SK-N-SH treated with all-trans-retinoic acid at 6 μM for 48 hours (cell line): ENCODE measurements around the gene AIP.
"Not testable (repeated sequence)": the region's sequence is repeated elsewhere in the genome, so short reads cannot be mapped to it uniquely, and the experiment has no call there.

ENCODE experiments used
- ATAC-seq: fragments of 200-7000 bp; cut with Tn5 transposase; 3 replicates; pipeline ENCODE4 v1.9.1; 2020; ENCODE audit warnings: mild to moderate bottlenecking, moderate library complexity
- ARNTL ChIP-seq: fragments of 450-650 bp; formaldehyde crosslinking; IDR thresholded peaks from 2 replicates; pipeline ENCODE4 v1.5.0; 2020; ENCODE audit warnings: low read depth, mild to moderate bottlenecking, moderate library complexity, borderline replicate concordance
- BACH2 ChIP-seq: fragments of 250-450 bp; sonication (Bioruptor Pico); IDR thresholded peaks from 2 replicates; pipeline ENCODE4 v1.9.0; 2021; ENCODE audit warnings: mild to moderate bottlenecking, borderline replicate concordance
- CREB5 ChIP-seq: fragments of 250-450 bp; sonication (Bioruptor Pico); IDR thresholded peaks from 2 replicates; pipeline ENCODE4 v1.5.1; 2020; ENCODE audit warnings: low read depth, mild to moderate bottlenecking, moderate library complexity
- CSDC2 ChIP-seq: fragments of 250-450 bp; sonication (Bioruptor Pico); IDR thresholded peaks from 2 replicates; pipeline ENCODE4 v1.5.0; 2020; ENCODE audit warnings: mild to moderate bottlenecking, moderate library complexity
- ESRRG ChIP-seq: fragments of 250-450 bp; sonication (Bioruptor Pico); IDR thresholded peaks from 2 replicates; pipeline ENCODE4 v1.6.1; 2021; ENCODE audit warnings: mild to moderate bottlenecking
- GLIS3 ChIP-seq: fragments of 250-450 bp; sonication (Bioruptor Pico); IDR thresholded peaks from 2 replicates; pipeline ENCODE4 v1.5.0; 2020; ENCODE audit warnings: mild to moderate bottlenecking, moderate library complexity
- OSR1 ChIP-seq: fragments of 250-450 bp; sonication (Bioruptor Pico); IDR thresholded peaks from 2 replicates; pipeline ENCODE4 v1.8.0; 2022; ENCODE audit warnings: moderate library complexity, mild to moderate bottlenecking, inconsistent platforms
- POU6F1 ChIP-seq: fragments of 250-450 bp; sonication (Bioruptor Pico); IDR thresholded peaks from 2 replicates; pipeline ENCODE4 v1.8.0; 2021; ENCODE audit warnings: low read depth, mild to moderate bottlenecking, moderate library complexity, borderline replicate concordance
- PPARA ChIP-seq: fragments of 250-450 bp; sonication (Bioruptor Pico); IDR thresholded peaks from 2 replicates; pipeline ENCODE4 v1.5.0; 2020; ENCODE audit warnings: mild to moderate bottlenecking, borderline replicate concordance
- RARB ChIP-seq: fragments of 250-450 bp; sonication (Bioruptor Pico); IDR thresholded peaks from 2 replicates; pipeline ENCODE4 v1.8.0; 2021; ENCODE audit warnings: mild to moderate bottlenecking, moderate library complexity
- TCF4 ChIP-seq: fragments of 250-450 bp; sonication (Bioruptor Pico); IDR thresholded peaks from 2 replicates; pipeline ENCODE4 v1.8.0; 2021; ENCODE audit warnings: mild to moderate bottlenecking, moderate library complexity, borderline replicate concordance
- TOX ChIP-seq: fragments of 250-450 bp; sonication (Bioruptor Pico); IDR thresholded peaks from 2 replicates; pipeline ENCODE4 v1.8.0; 2021; ENCODE audit warnings: mild to moderate bottlenecking, moderate library complexity, borderline replicate concordance
- ZC3H10 ChIP-seq: fragments of 250-450 bp; sonication (Bioruptor Pico); IDR thresholded peaks from 2 replicates; pipeline ENCODE4 v1.5.1; 2021; ENCODE audit warnings: mild to moderate bottlenecking, moderate library complexity
- ZFP3 ChIP-seq: fragments of 250-450 bp; sonication (Bioruptor Pico); IDR thresholded peaks from 2 replicates; pipeline ENCODE4 v1.5.0; 2020; ENCODE audit warnings: mild to moderate bottlenecking, moderate library complexity
- ZFP30 ChIP-seq: fragments of 450-650 bp; formaldehyde crosslinking; IDR thresholded peaks from 2 replicates; pipeline ENCODE4 v1.5.0; 2022; ENCODE audit warnings: mild to moderate bottlenecking, moderate library complexity
- ZNF565 ChIP-seq: fragments of 450-650 bp; formaldehyde crosslinking; conservative IDR thresholded peaks from 2 replicates; pipeline ENCODE4 v1.5.0; 2020; ENCODE audit warnings: low read depth, mild to moderate bottlenecking, moderate library complexity
- ZNF8 ChIP-seq: fragments of 450-650 bp; formaldehyde crosslinking; IDR thresholded peaks from 2 replicates; pipeline ENCODE4 v1.5.0; 2020; ENCODE audit warnings: mild to moderate bottlenecking, moderate library complexity
- TF ChIP-seq, protein P1 (sequence below): fragments of 250-450 bp; sonication (Bioruptor Pico); IDR thresholded peaks from 2 replicates; pipeline ENCODE4 v1.8.0; 2020; ENCODE audit warnings: mild to moderate bottlenecking, moderate library complexity, borderline replicate concordance
- TF ChIP-seq, protein P2 (sequence below): fragments of 250-450 bp; sonication (Bioruptor Pico); IDR thresholded peaks from 2 replicates; pipeline ENCODE4 v1.5.0; 2020; ENCODE audit warnings: mild to moderate bottlenecking, moderate library complexity

Gene AIP

DNA sequence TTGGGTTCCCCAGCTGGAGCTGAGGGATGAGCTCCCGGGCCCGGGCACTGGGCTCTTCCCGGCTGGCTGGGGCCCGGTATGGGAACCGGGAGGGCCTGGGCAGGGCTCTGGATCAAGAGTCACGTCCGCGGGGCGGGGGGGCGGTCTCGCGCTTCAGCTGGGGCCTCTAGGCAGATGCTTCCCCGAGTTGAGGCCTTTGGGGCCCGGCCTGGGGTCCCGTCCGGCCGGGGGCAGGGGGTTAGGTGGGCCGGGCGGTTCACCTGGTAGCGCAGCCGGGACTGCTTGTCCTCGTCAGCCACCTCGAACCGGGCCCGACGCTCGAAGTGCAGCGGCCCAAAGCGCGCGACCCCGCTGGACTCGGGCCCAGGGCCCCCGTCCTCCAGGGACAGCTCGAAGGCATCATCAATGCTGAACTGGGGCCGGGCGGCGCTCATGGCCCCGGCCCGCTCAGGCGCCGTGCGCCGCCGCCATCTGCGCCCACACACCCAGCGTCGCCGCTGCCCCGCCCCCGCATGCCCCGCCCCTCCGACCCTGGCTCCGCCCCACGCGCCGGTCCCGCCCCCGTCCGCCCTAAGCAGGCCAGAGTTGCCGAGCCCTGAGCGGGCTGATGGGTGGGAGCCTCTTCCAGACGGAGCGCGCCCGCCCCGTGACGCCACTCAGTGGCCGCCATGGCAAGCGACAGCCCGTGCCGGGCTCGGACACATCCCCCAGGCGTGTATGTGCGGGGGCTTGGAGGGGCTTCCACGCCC lies 13.9 kb upstream of the AIP start, which contains the start of gene TMEM134 (continued):
- TF ChIP-seq GLIS3 (CRISPR knock-in tag) (no peak), POU6F1 (CRISPR knock-in tag) (no peak), CSDC2 (CRISPR knock-in tag) (no peak), ZNF8 (CRISPR knock-in tag) (no peak), ARNTL (no peak), TCF4 (CRISPR knock-in tag) (no peak), ESRRG (CRISPR knock-in tag) (no peak), CREB5 (no peak), ZC3H10 (CRISPR knock-in tag) (no peak), ZFP3 (CRISPR knock-in tag) (no peak)

- TF ChIP-seq ZC3H10 (CRISPR knock-in tag) (no peak), ZFP3 (CRISPR knock-in tag) (no peak), ESRRG (CRISPR knock-in tag) (0 out of 2 replicates have a peak, but pooled peaks have one; percentile 18), TCF4 (CRISPR knock-in tag) (no peak), BACH2 (CRISPR knock-in tag) (no peak), OSR1 (CRISPR knock-in tag) (no peak)
- ATAC-seq, result no peak
These were observed 13.4 kb upstream of the AIP start for GRCh38 chr11:67469508-67469811.

- TF ChIP-seq ZFP30 (CRISPR knock-in tag), result no peak
- no peak for TF ChIP-seq ZNF8 (CRISPR knock-in tag)
- TF ChIP-seq OSR1 (CRISPR knock-in tag), result no peak
- TF ChIP-seq ZNF565 (CRISPR knock-in tag), result no peak
- TF ChIP-seq, protein P1, sequence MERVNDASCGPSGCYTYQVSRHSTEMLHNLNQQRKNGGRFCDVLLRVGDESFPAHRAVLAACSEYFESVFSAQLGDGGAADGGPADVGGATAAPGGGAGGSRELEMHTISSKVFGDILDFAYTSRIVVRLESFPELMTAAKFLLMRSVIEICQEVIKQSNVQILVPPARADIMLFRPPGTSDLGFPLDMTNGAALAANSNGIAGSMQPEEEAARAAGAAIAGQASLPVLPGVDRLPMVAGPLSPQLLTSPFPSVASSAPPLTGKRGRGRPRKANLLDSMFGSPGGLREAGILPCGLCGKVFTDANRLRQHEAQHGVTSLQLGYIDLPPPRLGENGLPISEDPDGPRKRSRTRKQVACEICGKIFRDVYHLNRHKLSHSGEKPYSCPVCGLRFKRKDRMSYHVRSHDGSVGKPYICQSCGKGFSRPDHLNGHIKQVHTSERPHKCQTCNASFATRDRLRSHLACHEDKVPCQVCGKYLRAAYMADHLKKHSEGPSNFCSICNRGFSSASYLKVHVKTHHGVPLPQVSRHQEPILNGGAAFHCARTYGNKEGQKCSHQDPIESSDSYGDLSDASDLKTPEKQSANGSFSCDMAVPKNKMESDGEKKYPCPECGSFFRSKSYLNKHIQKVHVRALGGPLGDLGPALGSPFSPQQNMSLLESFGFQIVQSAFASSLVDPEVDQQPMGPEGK, result no peak
- no peak for TF ChIP-seq PPARA (CRISPR knock-in tag)
- no peak for TF ChIP-seq GLIS3 (CRISPR knock-in tag)
- no peak for ATAC-seq
These were observed 12.4 kb upstream of the AIP start for GRCh38 chr11:67470337-67471002.

DNA sequence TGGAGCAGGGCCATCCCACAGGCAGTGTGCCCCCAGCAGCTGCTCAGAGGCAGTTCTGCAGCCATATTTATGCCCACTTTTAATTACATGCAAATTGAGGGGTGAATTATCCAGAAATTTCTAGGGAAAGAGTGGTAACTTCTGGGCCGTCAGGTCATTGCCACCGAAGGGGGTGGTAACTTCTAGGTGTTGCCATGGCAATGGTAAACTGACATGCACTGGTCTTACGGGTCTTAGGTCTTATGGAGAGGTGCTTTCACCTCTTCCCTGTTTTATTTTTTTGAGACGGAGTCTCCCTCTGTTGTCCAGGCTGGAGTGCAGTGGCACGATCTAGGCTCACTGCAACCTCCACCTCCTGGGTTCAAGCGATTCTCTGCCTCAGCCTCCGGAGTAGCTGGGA lies 9.9 kb upstream of the AIP start:
- TF ChIP-seq POU6F1 (CRISPR knock-in tag), result no peak
- no peak for TF ChIP-seq TOX (CRISPR knock-in tag)
- no peak for TF ChIP-seq ESRRG (CRISPR knock-in tag)
- no peak for TF ChIP-seq ZC3H10 (CRISPR knock-in tag)
- TF ChIP-seq ARNTL, result no peak
- no peak for TF ChIP-seq RARB (CRISPR knock-in tag)
- TF ChIP-seq ZNF8 (CRISPR knock-in tag), result no peak
- TF ChIP-seq PPARA (CRISPR knock-in tag), result no peak
- no peak for TF ChIP-seq BACH2 (CRISPR knock-in tag)
- no peak for TF ChIP-seq ZFP30 (CRISPR knock-in tag)
- TF ChIP-seq, protein P2, sequence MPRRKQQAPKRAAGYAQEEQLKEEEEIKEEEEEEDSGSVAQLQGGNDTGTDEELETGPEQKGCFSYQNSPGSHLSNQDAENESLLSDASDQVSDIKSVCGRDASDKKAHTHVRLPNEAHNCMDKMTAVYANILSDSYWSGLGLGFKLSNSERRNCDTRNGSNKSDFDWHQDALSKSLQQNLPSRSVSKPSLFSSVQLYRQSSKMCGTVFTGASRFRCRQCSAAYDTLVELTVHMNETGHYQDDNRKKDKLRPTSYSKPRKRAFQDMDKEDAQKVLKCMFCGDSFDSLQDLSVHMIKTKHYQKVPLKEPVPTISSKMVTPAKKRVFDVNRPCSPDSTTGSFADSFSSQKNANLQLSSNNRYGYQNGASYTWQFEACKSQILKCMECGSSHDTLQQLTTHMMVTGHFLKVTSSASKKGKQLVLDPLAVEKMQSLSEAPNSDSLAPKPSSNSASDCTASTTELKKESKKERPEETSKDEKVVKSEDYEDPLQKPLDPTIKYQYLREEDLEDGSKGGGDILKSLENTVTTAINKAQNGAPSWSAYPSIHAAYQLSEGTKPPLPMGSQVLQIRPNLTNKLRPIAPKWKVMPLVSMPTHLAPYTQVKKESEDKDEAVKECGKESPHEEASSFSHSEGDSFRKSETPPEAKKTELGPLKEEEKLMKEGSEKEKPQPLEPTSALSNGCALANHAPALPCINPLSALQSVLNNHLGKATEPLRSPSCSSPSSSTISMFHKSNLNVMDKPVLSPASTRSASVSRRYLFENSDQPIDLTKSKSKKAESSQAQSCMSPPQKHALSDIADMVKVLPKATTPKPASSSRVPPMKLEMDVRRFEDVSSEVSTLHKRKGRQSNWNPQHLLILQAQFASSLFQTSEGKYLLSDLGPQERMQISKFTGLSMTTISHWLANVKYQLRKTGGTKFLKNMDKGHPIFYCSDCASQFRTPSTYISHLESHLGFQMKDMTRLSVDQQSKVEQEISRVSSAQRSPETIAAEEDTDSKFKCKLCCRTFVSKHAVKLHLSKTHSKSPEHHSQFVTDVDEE (CRISPR knock-in tag), result no peak
- no peak for TF ChIP-seq CREB5
- TF ChIP-seq TCF4 (CRISPR knock-in tag), result no peak
- no peak for ATAC-seq

- not testable (repeated sequence) for ATAC-seq
These were observed 6.1 kb upstream of the AIP start for GRCh38 chr11:67476692-67477091.

DNA sequence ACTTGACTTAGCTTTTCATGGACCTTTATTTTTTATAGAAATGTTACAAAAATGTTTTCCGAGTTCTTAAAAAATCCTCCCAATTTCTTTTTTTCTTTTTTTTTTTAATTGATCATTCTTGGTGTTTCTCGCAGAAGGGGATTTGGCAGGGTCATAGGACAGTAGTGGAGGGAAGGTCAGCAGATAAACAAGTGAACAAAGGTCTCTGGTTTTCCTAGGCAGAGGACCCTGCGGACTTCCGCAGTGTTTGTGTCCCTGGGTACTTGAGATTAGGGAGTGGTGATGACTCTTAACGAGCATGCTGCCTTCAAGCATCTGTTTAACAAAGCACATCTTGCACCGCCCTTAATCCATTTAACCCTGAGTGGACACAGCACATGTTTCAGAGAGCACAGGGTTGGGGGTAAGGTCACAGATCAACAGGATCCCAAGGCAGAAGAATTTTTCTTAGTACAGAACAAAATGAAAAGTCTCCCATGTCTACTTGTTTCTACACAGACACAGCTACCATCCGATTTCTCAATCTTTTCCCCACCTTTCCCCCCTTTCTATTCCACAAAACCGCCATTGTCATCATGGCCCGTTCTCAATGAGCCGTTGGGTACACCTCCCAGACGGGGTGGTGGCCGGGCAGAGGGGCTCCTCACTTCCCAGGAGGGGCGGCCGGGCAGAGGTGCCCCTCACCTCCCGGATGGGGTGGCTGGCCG lies 5.3 kb upstream of the AIP start:
- ATAC-seq, result not testable (repeated sequence)
